HepG2 (cell line): ENCODE data around the gene MYO19. TPM values are rescaled to one million over a fixed set of nuclear protein-coding genes. Genes with fewer than 3 reads are reported as not detected.

Experiments used
- CREM ChIP-seq, 2 experiments: sonication (generic) in 1 of 2; formaldehyde crosslinking in 1 of 2; IDR thresholded peaks; 2 replicates each; pipeline versions ENCODE4 v1.4.0 to v1.6.1; 2016 to 2020; ENCODE audit warnings: antibody characterized with exemption in 1 of 2, mild to moderate bottlenecking in 1 of 2, missing genetic modification reagents in 1 of 2
- ETV5 ChIP-seq: IDR thresholded peaks from 2 replicates; pipeline ENCODE4 v1.6.1; 2018; ENCODE audit warnings: missing biosample characterization, missing genetic modification reagents, inconsistent platforms, borderline replicate concordance
- EZH2 ChIP-seq: conservative IDR thresholded peaks from 2 replicates; pipeline ENCODE4 v1.6.1; 2012; ENCODE audit warnings: mild to moderate bottlenecking, low read depth, low read length, moderate library complexity
- HINFP ChIP-seq: sonication (generic); formaldehyde crosslinking; IDR thresholded peaks from 2 replicates; pipeline ENCODE4 v1.4.0; 2020; ENCODE audit warnings: low read depth, mild to moderate bottlenecking, missing genetic modification reagents
- HNF4G ChIP-seq, 2 experiments: sonication (generic) in 1 of 2; formaldehyde crosslinking in 1 of 2; IDR thresholded peaks; 2 replicates each; pipeline versions ENCODE4 v1.4.0 to v1.6.1; 2011 to 2020; ENCODE audit warnings: borderline replicate concordance in 2 of 2, low read depth in 2 of 2, mild to moderate bottlenecking in 2 of 2, low read length in 1 of 2, missing genetic modification reagents in 1 of 2, moderate library complexity in 1 of 2
- HOXD1 ChIP-seq: sonication (generic); formaldehyde crosslinking; IDR thresholded peaks from 2 replicates; pipeline ENCODE4 v1.5.0; 2020; ENCODE audit warnings: missing genetic modification reagents
- NFKBIZ ChIP-seq: IDR thresholded peaks from 2 replicates; pipeline ENCODE4 v1.6.1; 2018; ENCODE audit warnings: missing genetic modification reagents, missing compliant biosample characterization
- NR2F1 ChIP-seq, 2 experiments: fragments of 450-650 bp in 1 of 2; formaldehyde crosslinking in 1 of 2; IDR thresholded peaks; 2 replicates each; pipeline versions ENCODE4 v1.5.0 to v1.6.1; 2016 to 2020; ENCODE audit warnings: mild to moderate bottlenecking in 1 of 2, missing compliant biosample characterization in 1 of 2, missing genetic modification reagents in 1 of 2, moderate library complexity in 1 of 2
- NR2F2 ChIP-seq: IDR thresholded peaks from 2 replicates; pipeline ENCODE4 v1.6.1; 2012; ENCODE audit warnings: low read depth, inconsistent platforms, borderline replicate concordance
- POLR2AphosphoS2 ChIP-seq: IDR thresholded peaks from 2 replicates; pipeline ENCODE4 v1.6.1; 2011; ENCODE audit warnings: low read depth, low read length, improper control_type of control experiment
- POLR2G ChIP-seq: fragments of 200-400 bp; formaldehyde crosslinking; IDR thresholded peaks from 2 replicates; pipeline ENCODE4 v1.6.1; 2018; ENCODE audit warnings: mild to moderate bottlenecking, low read depth, low read length, moderate library complexity
- SETDB1 ChIP-seq: sonication (generic); formaldehyde crosslinking; IDR thresholded peaks from 2 replicates; pipeline ENCODE4 v1.5.1; 2020; ENCODE audit warnings: missing genetic modification reagents, mild to moderate bottlenecking, borderline replicate concordance
- TAF15 ChIP-seq: fragments of 200-400 bp; formaldehyde crosslinking; IDR thresholded peaks from one replicate; pipeline ENCODE4 v1.6.1; 2018; ENCODE audit warnings: mild to moderate bottlenecking, low read depth, low read length; ENCODE audit not compliant: poor library complexity, severe bottlenecking
- TBX3 ChIP-seq: fragments of 450-650 bp; IDR thresholded peaks from 2 replicates; pipeline ENCODE4 v1.6.1; 2017; ENCODE audit warnings: antibody characterized with exemption, mild to moderate bottlenecking, inconsistent platforms, borderline replicate concordance
- TFE3 ChIP-seq: IDR thresholded peaks from 2 replicates; pipeline ENCODE4 v1.6.1; 2016
- TRIM22 ChIP-seq: fragments of 450-650 bp; IDR thresholded peaks from 2 replicates; pipeline ENCODE4 v1.6.1; 2017
- XBP1 ChIP-seq: sonication (generic); formaldehyde crosslinking; IDR thresholded peaks from 2 replicates; pipeline ENCODE4 v1.5.0; 2020; ENCODE audit warnings: missing genetic modification reagents
- YY1 ChIP-seq: IDR thresholded peaks from 2 replicates; pipeline ENCODE4 v1.6.1; 2011; ENCODE audit warnings: low read length, low read depth, moderate library complexity, mild to moderate bottlenecking; ENCODE audit not compliant: insufficient read depth, insufficient replicate concordance
- ZFP62 ChIP-seq: sonication (generic); formaldehyde crosslinking; IDR thresholded peaks from 2 replicates; pipeline ENCODE4 v1.4.0; 2020; ENCODE audit warnings: missing genetic modification reagents
- ZNF570 ChIP-seq: sonication (generic); formaldehyde crosslinking; IDR thresholded peaks from 2 replicates; pipeline ENCODE4 v1.4.0; 2020; ENCODE audit warnings: mild to moderate bottlenecking, missing genetic modification reagents, borderline replicate concordance
- ZSCAN21 ChIP-seq: sonication (generic); formaldehyde crosslinking; IDR thresholded peaks from 2 replicates; pipeline ENCODE4 v1.8.0; 2022; ENCODE audit warnings: mild to moderate bottlenecking, missing genetic modification reagents, moderate library complexity, borderline replicate concordance
- ZSCAN31 ChIP-seq: sonication (generic); formaldehyde crosslinking; IDR thresholded peaks from 2 replicates; pipeline ENCODE4 v1.5.0; 2020; ENCODE audit warnings: low read depth, mild to moderate bottlenecking, missing genetic modification reagents
- polyA plus RNA-seq, 8 experiments: library from polyadenylated mRNA; depleted of rRNA in 3 of 8; stranded (reverse) in 7 of 8; unstranded in 1 of 8; fragments of >200 nt; fragmentation: Illumina TruSeq in 4 of 8; extraction: Trizol in 4 of 8; gene quantifications; 2 replicates each; pipeline versions ENCODE4 v1.2.1 to v1.2.3, GENCODE V29; 2011 to 2016; ENCODE audit warnings: low read depth in 4 of 8, missing spikeins in 1 of 8, mixed read lengths in 1 of 8; ENCODE audit not compliant: insufficient read depth in 1 of 8
- total RNA-seq, 5 experiments: library from RNA; depleted of rRNA; stranded (reverse); fragments of >200 nt; fragmentation: Illumina TruSeq; extraction: Trizol; gene quantifications; 2 replicates each; pipeline ENCODE4 v1.2.3, GENCODE V29; 2016; ENCODE audit warnings: low read depth in 1 of 5
- TF ChIP-seq, protein P1 (sequence below): sonication (generic); formaldehyde crosslinking; IDR thresholded peaks from 2 replicates; pipeline ENCODE4 v1.9.0; 2021; ENCODE audit warnings: missing genetic modification reagents, mild to moderate bottlenecking, borderline replicate concordance

Gene MYO19
- total and polyA plus RNA-seq, 2 of the 13 experiments (the other 11 are each of a cell fraction or from before 2014, with no cell fraction given), result 75.7 to 82.3 TPM

- no peak for TF ChIP-seq EZH2
- TF ChIP-seq ZNF570 (CRISPR knock-in tag), result peak; percentile 49; the same call in 1 of the 2 replicates
- no peak for TF ChIP-seq TBX3
- no peak for TF ChIP-seq TAF15
- TF ChIP-seq XBP1 (CRISPR knock-in tag), result no peak
- no peak for TF ChIP-seq ZFP62
- TF ChIP-seq HOXD1 (CRISPR knock-in tag), result 0 out of 2 replicates have a peak, but pooled peaks have one; percentile 17
- TF ChIP-seq, protein P1, sequence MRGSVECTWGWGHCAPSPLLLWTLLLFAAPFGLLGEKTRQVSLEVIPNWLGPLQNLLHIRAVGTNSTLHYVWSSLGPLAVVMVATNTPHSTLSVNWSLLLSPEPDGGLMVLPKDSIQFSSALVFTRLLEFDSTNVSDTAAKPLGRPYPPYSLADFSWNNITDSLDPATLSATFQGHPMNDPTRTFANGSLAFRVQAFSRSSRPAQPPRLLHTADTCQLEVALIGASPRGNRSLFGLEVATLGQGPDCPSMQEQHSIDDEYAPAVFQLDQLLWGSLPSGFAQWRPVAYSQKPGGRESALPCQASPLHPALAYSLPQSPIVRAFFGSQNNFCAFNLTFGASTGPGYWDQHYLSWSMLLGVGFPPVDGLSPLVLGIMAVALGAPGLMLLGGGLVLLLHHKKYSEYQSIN (CRISPR knock-in tag), result no peak
- no peak for TF ChIP-seq NR2F2
- TF ChIP-seq HINFP (CRISPR knock-in tag), result 0 out of 2 replicates have a peak, but pooled peaks have one; percentile 45
- no peak for TF ChIP-seq SETDB1 (CRISPR knock-in tag)
- peak; percentile 19; the same call in 1 of the 2 replicates for TF ChIP-seq NFKBIZ (CRISPR knock-in tag)
- no peak for TF ChIP-seq TRIM22
- 0 out of 4 replicates have a peak, but pooled peaks of 1 of the 2 experiments have one; percentile 4 for TF ChIP-seq NR2F1 (CRISPR knock-in tag; IDR thresholded peaks at IDR 0.05)
- TF ChIP-seq ZSCAN31, result peak; percentile 60
- no peak for TF ChIP-seq HNF4G (IDR thresholded peaks at IDR 0.05; ENCODE audit: borderline replicate concordance, low read depth, low read length)
- TF ChIP-seq HNF4G (CRISPR knock-in tag; IDR thresholded peaks at IDR 0.05; ENCODE audit: borderline replicate concordance, low read depth), result no peak
- TF ChIP-seq ETV5 (CRISPR knock-in tag), result no peak; the same call in 1 of the 2 replicates
- peak; percentile 82; the same call in 1 of the 2 replicates for TF ChIP-seq ZSCAN21 (CRISPR knock-in tag)
- 0 out of 2 replicates have a peak, but pooled peaks have one; percentile 17 for TF ChIP-seq CREM (IDR thresholded peaks at IDR 0.05)
- no peak for TF ChIP-seq CREM (CRISPR knock-in tag; IDR thresholded peaks at IDR 0.05)
- TF ChIP-seq TFE3, result no peak
- TF ChIP-seq POLR2G, result peak; percentile 94
- no peak for TF ChIP-seq POLR2AphosphoS2
- TF ChIP-seq YY1, result peak; percentile 51
Observed at GRCh38 chr17:36544307-36545076, 9.8 kb upstream of the MYO19 start, which contains the start of gene GGNBP2 (continued).
